HG03135 (cell line): ENCODE data around the gene RHBDD3.
"Not testable (repeated sequence)": the region's sequence is repeated elsewhere in the genome, so short reads cannot be mapped to it uniquely, and the experiment has no call there.

Experiments used
- ATAC-seq: cut with Tn5 transposase; IDR thresholded peaks from one replicate; pipeline ENCODE4 v1.9.1; 2021; ENCODE audit warnings: mild to moderate bottlenecking, moderate library complexity; ENCODE audit not compliant: unreplicated experiment

Gene RHBDD3

DNA sequence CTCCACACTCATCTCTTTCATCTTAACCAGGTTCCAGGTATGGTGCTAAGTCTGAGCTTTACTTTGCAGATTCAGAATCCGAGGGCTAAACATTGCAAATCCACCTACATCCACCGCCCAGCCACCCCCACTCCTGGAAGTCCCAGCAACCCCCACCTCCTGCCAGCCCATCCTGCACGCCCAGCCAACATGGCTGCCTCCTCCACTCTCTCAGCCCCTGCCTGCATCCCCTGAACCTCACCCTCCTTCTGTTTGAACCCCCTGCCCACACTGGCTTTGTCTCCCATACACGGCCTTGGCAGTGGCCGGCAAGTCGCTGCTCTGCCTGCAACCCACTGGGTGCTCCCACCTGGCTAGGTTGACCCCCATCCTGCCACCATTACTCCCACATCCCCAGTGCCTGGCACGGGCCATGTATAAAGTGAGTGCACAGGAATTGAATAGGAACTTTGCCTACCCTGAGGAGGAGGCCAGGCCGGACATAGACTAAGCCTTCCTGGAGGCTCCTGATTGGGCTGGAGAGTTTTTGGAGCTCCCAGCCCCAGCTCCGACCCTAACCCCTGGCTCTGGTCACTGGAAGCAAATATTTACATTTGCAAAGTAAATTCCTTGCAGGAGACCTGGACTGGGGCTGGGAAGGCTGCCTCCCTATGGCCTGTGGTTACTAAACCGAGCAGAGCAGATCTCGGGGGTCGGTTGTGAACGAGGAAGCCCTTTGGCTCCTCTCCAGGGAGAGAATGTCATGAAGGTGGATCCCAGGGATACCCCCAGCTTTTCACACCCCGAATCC lies 47.7 kb downstream of the RHBDD3 start:
- no peak for ATAC-seq

DNA sequence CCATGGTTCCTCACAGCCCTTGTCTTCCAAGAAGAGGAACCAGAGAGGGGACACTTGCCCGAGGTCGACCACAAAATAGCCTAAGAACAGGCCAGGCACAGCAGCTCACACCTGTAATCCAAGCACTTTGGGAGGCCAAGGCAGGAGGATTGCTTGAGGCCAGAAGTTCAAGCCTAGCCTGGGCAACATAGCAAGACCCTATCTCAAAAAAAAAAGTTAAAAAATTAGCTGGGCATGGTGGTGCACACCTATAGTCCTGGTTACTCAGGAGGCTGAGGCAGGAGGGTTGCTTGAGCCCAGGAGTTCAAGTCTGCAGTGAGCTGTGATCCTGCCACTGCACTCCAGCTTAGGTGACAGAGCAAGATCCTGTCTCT lies 48.4 kb downstream of the RHBDD3 start:
- not testable (repeated sequence) for ATAC-seq

- no peak for ATAC-seq
Measured at GRCh38 chr22:29218758-29219408, 48.9 kb downstream of the RHBDD3 start.

- ATAC-seq, result no peak
Measured at GRCh38 chr22:29217827-29218757, 49.7 kb downstream of the RHBDD3 start.

DNA sequence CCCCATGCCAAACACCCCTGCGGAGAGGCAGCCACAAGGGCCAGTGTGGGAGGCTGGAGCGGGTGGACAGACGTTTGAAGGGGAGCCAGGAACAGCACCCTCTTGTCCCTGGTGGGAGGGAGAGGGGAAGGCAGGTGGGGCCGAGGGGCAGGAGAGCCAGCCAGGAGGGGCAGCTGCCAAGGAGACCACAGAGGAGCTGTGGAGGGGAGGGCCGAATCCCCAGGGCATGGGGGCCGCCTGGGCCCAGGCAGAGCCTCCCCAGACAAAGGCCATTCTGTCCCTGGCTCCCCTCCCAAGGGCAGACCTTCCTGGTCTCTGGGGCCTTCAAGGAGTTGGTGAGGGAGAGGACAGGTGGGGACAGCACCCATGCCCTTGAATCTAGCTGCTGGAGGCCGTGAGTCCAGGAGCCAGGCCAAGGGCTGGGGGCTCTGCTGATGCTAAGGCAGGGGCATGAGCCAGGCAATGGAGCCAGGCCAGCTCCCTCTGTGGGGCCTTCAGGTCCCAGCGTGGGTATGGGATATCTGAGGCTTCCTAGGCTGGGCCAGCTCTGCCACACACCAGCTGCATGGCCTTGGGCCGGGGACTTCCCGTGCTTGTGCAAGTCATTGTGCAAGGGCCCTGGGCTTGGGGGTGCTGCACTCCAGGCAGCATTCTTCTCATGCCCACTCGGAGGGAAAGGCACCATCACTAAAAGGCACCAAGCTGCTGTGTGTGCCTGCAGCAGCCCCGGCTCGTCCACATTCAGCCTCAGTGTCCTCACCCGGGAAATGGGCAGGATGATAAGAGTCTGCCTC lies 50.7 kb downstream of the RHBDD3 start:
- no peak for ATAC-seq

DNA sequence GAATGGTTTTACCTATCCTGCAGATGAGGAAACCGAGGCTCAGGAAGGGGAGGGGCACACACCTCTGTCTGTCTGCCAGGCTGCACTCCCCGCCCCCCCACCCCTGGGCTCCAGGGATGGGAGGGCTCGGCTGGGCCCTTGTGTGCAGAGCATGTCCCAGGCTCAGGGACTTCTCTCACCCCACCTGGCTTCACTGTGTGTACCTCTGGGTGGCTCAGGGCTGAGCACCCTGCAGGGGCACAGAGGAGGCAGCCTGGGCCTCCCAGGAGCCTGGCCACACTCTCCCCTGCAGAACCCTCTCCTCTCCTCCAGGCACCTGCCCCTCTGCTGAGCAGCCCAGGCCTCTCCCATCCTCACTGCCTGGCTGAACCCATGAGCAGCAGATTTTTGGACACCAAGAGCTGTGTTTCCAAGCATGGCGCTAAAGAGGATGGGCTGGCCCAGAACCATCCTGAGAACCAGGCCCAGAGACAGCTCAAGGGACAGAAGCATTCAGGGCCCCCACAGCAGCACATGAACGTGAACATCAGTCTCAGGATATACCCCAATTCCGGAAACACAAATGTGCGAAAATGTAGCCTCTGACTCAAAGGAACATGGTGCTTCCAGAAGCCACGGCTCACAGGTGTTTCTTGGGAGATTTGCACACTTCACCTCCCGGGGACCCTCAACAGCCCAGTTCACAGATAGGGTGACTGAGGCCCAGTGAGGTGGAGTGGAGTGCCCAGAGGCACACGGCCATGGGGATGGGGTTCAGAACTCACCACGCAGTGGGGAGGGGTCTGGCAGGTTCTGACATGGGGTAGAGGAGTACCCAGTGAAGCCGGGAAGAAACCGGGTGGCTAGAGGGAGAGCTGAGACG lies 51.5 kb downstream of the RHBDD3 start:
- no peak for ATAC-seq

DNA sequence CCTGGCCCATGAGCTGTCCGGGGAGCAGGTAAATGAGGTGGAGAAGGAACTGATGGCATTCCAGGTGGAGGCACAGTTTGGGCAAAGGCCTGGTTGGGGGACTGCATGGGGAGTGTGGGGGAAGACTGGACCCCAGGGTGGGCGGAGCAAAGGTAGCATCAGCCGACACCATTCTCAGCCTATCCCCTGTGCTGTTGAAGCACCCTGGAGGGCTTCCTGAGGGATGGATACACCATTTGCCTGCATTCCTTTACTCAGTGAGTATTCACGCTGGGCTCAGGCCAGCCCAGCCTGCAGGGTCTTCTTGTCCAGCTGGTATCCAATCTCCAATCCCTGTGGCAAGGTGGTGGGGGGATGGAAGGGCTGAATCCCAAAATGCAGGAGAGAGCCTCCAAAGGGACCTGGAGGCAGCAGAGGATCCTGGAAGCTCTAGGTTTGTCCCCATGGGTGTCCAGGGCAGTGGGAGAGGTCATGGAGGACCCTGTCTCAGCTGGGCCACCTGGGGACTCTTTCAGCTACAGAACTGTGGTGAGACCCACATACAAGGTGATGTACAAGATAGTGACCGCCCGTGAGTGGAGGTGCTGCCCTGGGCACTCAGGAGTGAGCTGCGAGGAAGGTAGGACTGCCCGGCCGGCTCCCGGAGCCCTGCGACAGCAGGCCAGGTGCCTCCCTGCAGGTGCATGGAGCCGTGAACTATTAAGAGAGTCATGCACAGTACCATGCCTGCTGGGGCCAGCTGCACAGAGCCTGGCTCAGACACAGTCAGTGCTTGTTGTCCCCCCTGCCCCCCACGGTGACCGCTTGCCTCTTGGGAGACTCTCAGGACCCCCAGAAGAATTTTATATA lies 52.5 kb downstream of the RHBDD3 start:
- ATAC-seq, result no peak

DNA sequence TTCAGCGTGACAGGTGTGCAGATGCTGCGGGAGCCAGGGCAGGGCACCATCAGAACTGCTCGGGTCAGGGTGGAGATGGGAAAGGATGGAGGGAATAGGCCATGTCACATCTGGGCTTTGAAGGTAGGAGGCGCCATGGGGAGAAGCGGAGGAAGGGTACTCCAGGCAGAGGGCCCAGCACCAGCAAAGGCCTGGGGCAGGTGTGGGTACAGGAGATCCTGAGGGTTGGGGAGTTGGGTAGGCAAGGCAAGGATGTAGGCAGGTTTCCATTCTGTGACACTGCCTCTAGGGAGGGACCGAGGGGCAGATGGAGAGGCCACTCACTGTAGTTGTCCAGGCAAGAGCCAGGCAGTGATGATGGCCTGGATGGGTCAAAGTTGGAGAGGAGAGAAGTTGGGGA lies 53.5 kb downstream of the RHBDD3 start:
- ATAC-seq, result no peak

GRCh38 chr22:29213493-29213892 lies 54.3 kb downstream of the RHBDD3 start:
- ATAC-seq, result no peak

DNA sequence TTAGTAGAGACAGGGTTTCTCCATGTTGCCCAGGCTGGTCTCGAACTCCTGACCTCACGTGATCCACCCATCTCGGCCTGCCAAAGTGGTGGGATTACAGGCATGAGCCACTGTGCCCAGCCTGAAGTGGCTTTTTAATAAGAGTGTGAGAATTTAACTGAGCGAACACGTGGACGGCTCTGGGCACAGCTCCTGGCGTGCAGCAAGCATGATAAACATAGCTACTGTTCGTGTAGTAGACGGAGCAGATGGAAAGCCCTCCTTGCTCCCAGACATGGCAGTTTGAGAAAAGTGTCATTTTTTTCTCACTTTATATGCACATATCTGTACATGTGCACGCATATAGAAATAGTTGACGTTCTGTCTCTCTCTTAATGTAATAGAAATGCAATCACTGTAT lies 55.0 kb downstream of the RHBDD3 start:
- no peak for ATAC-seq

DNA sequence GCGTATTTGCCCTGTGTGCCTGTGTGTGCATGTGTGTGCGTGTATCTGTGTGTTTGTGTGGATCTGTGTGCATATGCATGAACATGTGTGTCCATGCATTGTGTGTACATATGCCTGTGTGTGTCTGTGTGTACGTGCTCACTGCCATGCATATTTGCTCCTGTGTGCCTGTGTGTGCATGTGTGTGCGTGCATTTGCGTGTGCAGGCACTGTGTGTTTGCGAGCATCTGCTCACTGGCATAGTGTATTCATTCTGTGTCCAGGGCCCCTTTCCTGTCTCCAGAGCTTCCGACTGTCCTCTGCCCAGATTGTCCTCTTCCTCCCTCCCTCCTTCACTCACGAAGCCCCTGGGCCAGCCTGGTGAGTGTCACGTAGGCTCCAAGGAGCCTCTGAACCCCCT lies 56.3 kb downstream of the RHBDD3 start:
- no peak for ATAC-seq

- ATAC-seq, result no peak
Measured at GRCh38 chr22:29211066-29211465, 56.7 kb downstream of the RHBDD3 start.
